Gastrocnemius medialis (tissue), 4 donors: ENCODE results near the gene GABRA5.

Experiments used
- CTCF ChIP-seq, 5 experiments: fragments of 450-650 bp in 3 of 5; fragments of 200-600 bp in 2 of 5; sonication (generic) in 2 of 5; IDR thresholded peaks in 4 of 5; conservative IDR thresholded peaks in 1 of 5; 1 replicate in 4 of 5; 2 replicates in 1 of 5; pipeline ENCODE4 v1.5.1; 2016 to 2019; ENCODE audit warnings: antibody characterized with exemption in 5 of 5, mild to moderate bottlenecking in 3 of 5, moderate library complexity in 3 of 5
- POLR2A ChIP-seq, 2 donors: fragments of 450-650 bp; IDR thresholded peaks; one replicate each; pipeline ENCODE4 v1.6.1; 2017; ENCODE audit warnings: antibody characterized with exemption in 2 of 2, mild to moderate bottlenecking in 2 of 2, moderate library complexity in 2 of 2

DNA sequence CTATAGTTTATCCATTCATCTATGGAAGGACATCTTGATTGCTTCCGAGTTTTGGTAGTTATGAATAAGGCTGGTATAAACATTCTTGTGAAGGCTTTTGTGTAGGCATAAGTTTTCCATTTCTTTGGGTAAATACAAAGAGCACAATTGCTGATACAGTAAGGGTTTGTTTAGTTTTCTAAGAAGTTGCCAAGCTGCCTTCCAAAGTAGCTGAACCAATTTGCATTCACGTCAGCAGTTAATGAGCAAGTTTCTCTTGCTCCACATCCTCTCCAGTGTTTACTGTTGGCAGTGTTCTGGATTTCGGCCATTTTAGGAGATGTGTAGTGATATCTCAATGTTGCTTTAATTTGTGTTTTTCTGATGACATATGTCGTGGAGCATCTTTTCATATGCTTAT lies 34.2 kb downstream of the GABRA5 start:
- TF ChIP-seq CTCF (IDR thresholded peaks at IDR 0.05 in 4 of 5, conservative IDR thresholded peaks at IDR 0.05 in 1 of 5) = no peak
- no peak for TF ChIP-seq POLR2A (IDR thresholded peaks at IDR 0.05)
